Osteocyte (in vitro differentiated cells): ENCODE data around the gene EXOC6B. TPM values are rescaled to one million over a fixed set of nuclear protein-coding genes. Genes with fewer than 3 reads are reported as not detected.

Experiments used
- DNase-seq: peaks from one replicate; pipeline ENCODE4 v3.0.0; 2021; ENCODE audit warnings: mixed read lengths; ENCODE audit not compliant: unreplicated experiment; ENCODE audit errors: extremely low spot score
- H3K27ac Mint-ChIP-seq: one replicate; pipeline ENCODE4 v1.8.0; 2021; ENCODE audit warnings: mild to moderate bottlenecking, mixed read lengths; ENCODE audit not compliant: unreplicated experiment
- H3K27me3 Mint-ChIP-seq: one replicate; pipeline ENCODE4 v1.8.0; 2021; ENCODE audit warnings: mixed read lengths; ENCODE audit not compliant: unreplicated experiment
- H3K36me3 Mint-ChIP-seq: one replicate; pipeline ENCODE4 v1.8.0; 2021; ENCODE audit warnings: mixed read lengths; ENCODE audit not compliant: unreplicated experiment
- H3K4me1 Mint-ChIP-seq: one replicate; pipeline ENCODE4 v1.8.0; 2021; ENCODE audit warnings: mixed read lengths; ENCODE audit not compliant: unreplicated experiment
- H3K4me3 Mint-ChIP-seq: one replicate; pipeline ENCODE4 v1.8.0; 2021; ENCODE audit warnings: mild to moderate bottlenecking, moderate library complexity, mixed read lengths; ENCODE audit not compliant: unreplicated experiment
- H3K9me3 Mint-ChIP-seq: one replicate; pipeline ENCODE4 v1.8.0; 2021; ENCODE audit warnings: mixed read lengths; ENCODE audit not compliant: unreplicated experiment
- CTCF ChIP-seq: fragments of 200-600 bp; sonication (generic); IDR thresholded peaks from 2 replicates; pipeline ENCODE4 v1.5.0; 2021; ENCODE audit warnings: antibody characterized with exemption, mild to moderate bottlenecking, moderate library complexity
- total RNA-seq: library from RNA; stranded (reverse); gene quantifications from 2 replicates; pipeline ENCODE4 v1.2.1, GENCODE V29; 2021

Gene EXOC6B
- total RNA-seq, 1 donor from 2014 or later: 33.8 TPM

DNA sequence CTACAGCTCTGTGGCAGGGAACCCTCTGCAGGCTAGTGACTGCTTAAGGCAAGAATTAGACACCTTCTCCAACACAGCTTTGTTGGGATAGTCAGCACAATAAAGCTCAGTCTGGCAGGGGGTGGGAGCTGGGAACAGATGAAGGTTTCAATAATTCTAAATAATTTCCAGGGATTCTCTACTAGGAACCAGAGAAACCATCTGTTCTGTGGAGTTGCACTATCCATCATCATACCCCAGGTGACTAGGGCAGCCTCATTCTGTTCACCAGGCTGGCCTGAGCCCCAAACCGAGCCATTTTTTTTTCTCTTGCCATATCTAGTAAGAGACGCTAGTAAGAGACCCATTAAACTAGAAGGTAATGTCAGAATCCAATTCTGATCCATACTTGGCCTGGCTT is 642.4 kb downstream of the EXOC6B start:
- H3K9me3 Mint-ChIP-seq: no peaks in the 10 kb centered on the region
- H3K36me3 Mint-ChIP-seq: peaks cover 10% of the 10 kb centered on the region
- DNase-seq: no peak
- no peaks in the 10 kb centered on the region for H3K4me1 Mint-ChIP-seq
- no peak overlapping the region for H3K27ac Mint-ChIP-seq
- no peak for TF ChIP-seq CTCF
- no peak overlapping the region for H3K4me3 Mint-ChIP-seq
- no peaks in the 10 kb centered on the region for H3K27me3 Mint-ChIP-seq

- no peaks in the 10 kb centered on the region for H3K27me3 Mint-ChIP-seq
Observed at GRCh38 chr2:72183016-72183415, 642.8 kb downstream of the EXOC6B start.

DNA sequence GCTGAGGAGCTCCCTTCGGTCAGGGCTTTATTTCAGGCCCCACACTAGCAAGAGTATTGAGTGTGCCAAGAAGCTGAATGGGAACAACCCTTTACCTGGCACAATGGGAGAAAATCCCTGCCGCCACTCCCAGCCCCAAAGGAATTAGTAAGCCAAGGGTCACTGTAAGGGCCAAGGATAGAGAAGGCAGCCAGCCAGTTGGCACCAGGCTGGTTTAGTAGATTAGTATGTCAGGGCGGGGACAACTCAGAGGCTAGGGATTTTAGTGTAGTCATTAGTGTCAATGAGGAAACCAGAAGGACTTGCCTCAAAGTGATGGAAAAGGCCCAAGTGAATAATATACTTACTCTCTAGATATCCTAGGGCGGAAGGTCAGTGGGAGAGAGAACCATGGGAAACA is 643.3 kb downstream of the EXOC6B start:
- DNase-seq: no peak
- TF ChIP-seq CTCF: no peak

More at GRCh38 chr2:72183016-72183415, 642.8 kb downstream of the EXOC6B start:
- no peak for TF ChIP-seq CTCF
- Mint-ChIP-seq H3K9me3 (no peaks in the 10 kb centered on the region), H3K36me3 (peaks cover 14% of the 10 kb centered on the region), H3K4me1 (no peaks in the 10 kb centered on the region), H3K4me3 (no peak overlapping the region), H3K27ac (no peak overlapping the region)
- no peak for DNase-seq

GRCh38 chr2:72181616-72182015 is 644.2 kb downstream of the EXOC6B start:
- no peaks in the 10 kb centered on the region for H3K27me3 Mint-ChIP-seq
- no peak overlapping the region for H3K4me3 Mint-ChIP-seq
- no peak for TF ChIP-seq CTCF
- DNase-seq: no peak
- no peaks in the 10 kb centered on the region for H3K4me1 Mint-ChIP-seq
- H3K36me3 Mint-ChIP-seq: peaks cover 19% of the 10 kb centered on the region
- no peaks in the 10 kb centered on the region for H3K9me3 Mint-ChIP-seq
- no peak overlapping the region for H3K27ac Mint-ChIP-seq

More for the DNA sequence above, 643.3 kb downstream of the EXOC6B start:
- Mint-ChIP-seq H3K36me3 (peaks cover 14% of the 10 kb centered on the region), H3K27me3 (no peaks in the 10 kb centered on the region), H3K4me1 (no peaks in the 10 kb centered on the region), H3K4me3 (no peak overlapping the region), H3K9me3 (no peaks in the 10 kb centered on the region), H3K27ac (no peak overlapping the region)

GRCh38 chr2:72180351-72180750 is 645.5 kb downstream of the EXOC6B start:
- Mint-ChIP-seq H3K27ac (no peak overlapping the region), H3K36me3 (peaks cover 28% of the 10 kb centered on the region), H3K9me3 (no peaks in the 10 kb centered on the region), H3K4me3 (no peak overlapping the region), H3K4me1 (no peaks in the 10 kb centered on the region), H3K27me3 (no peaks in the 10 kb centered on the region)
- DNase-seq: no peak
- TF ChIP-seq CTCF: no peak
